ENCODE measurements around the gene KLHDC9.

DNA sequence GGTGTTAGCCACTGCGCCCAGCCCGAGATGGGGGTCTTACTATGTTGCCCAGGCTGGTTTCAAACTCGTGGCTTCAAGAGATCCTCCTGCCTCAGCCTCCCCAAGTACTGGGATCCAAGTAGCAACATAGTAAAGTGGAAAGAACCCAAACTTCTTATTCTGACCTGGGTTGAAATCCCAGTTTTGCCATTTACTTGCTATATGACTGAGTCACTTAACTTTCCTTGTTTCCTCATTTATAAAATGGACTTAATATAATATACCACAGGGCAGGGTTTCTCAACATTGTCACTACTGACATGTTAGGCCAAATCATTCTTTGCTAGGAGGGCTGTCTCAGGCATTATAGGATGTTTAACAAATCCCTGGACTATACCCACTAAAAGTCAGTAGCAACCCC is 13.0 kb downstream of the KLHDC9 start:
- TF ChIP-seq, protein P1, sequence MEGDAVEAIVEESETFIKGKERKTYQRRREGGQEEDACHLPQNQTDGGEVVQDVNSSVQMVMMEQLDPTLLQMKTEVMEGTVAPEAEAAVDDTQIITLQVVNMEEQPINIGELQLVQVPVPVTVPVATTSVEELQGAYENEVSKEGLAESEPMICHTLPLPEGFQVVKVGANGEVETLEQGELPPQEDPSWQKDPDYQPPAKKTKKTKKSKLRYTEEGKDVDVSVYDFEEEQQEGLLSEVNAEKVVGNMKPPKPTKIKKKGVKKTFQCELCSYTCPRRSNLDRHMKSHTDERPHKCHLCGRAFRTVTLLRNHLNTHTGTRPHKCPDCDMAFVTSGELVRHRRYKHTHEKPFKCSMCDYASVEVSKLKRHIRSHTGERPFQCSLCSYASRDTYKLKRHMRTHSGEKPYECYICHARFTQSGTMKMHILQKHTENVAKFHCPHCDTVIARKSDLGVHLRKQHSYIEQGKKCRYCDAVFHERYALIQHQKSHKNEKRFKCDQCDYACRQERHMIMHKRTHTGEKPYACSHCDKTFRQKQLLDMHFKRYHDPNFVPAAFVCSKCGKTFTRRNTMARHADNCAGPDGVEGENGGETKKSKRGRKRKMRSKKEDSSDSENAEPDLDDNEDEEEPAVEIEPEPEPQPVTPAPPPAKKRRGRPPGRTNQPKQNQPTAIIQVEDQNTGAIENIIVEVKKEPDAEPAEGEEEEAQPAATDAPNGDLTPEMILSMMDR (IDR thresholded peaks at IDR 0.05; ENCODE audit: insufficient read depth, low read length) = no peak
- TF ChIP-seq POLR2AphosphoS5 (IDR thresholded peaks at IDR 0.05; ENCODE audit: low read depth) = no peak
- no peak for TF ChIP-seq GABPA (IDR thresholded peaks at IDR 0.05; ENCODE audit: low read depth)

All from HL-60 (cell line).